Endothelial cell of umbilical vein (primary cell): Measurements from ENCODE around the gene PLK5. TPM values are rescaled to one million over a fixed set of nuclear protein-coding genes. Genes with fewer than 3 reads are reported as not detected.

Source experiments
- BruUV-seq: library from RNA; stranded (reverse); fragments of 400-500 nt; replicated peaks from 2 replicates; lab custom pipeline; 2021; lab: Mats Ljungman, UMichigan
- CTCF ChIA-PET: fragments of 300-600, 350-600 bp; sonication (Branson Sonifier 250); formaldehyde crosslinking; loops from one replicate; lab custom pipeline; 2021; ENCODE audit warnings: antibody characterized with exemption, inconsistent platforms; lab: Charles Lee
- POLR2A ChIA-PET: fragments of 300-600, 350-600 bp; sonication (Branson Sonifier 250); formaldehyde crosslinking; loops from one replicate; lab custom pipeline; 2021; ENCODE audit warnings: antibody characterized with exemption, inconsistent platforms; lab: Charles Lee
- DNase-seq: peaks from one replicate; pipeline ENCODE4 v3.0.0-alpha.2; 2011; ENCODE audit warnings: low read depth, low spot score
- FAIRE-seq: peaks from 2 replicates; lab custom pipeline; 2011; peaks lifted over from hg19 to GRCh38; lab: Jason Lieb, UNC
- H2AFZ ChIP-seq: 2 replicates; pipeline ENCODE4 v1.6.0; 2012; ENCODE audit warnings: low read depth, low read length, control low read depth, inconsistent platforms
- H3K27ac ChIP-seq: 2 replicates; pipeline ENCODE4 v1.5.1; 2011; ENCODE audit warnings: low read depth, mild to moderate bottlenecking, control low read depth, low read length, moderate library complexity; ENCODE audit not compliant: insufficient read depth
- H3K27me3 ChIP-seq, 2 experiments: 2 replicates each; pipeline versions ENCODE4 v1.6.0 to v1.6.1; 2011; ENCODE audit warnings: low read length in 2 of 2, mixed read lengths in 1 of 2; ENCODE audit not compliant: control insufficient read depth in 2 of 2, insufficient read depth in 2 of 2
- H3K36me3 ChIP-seq, 2 experiments: 2 replicates in 1 of 2; 3 replicates in 1 of 2; pipeline ENCODE4 v1.5.1; 2011; ENCODE audit warnings: low read length in 2 of 2, mild to moderate bottlenecking in 1 of 2, moderate library complexity in 1 of 2; ENCODE audit not compliant: control insufficient read depth in 2 of 2, insufficient read depth in 2 of 2; ENCODE audit errors: extremely low read depth in 1 of 2
- H3K4me1 ChIP-seq: 3 replicates; pipeline ENCODE4 v1.5.1; 2011; ENCODE audit warnings: mild to moderate bottlenecking, low read length; ENCODE audit not compliant: control insufficient read depth, insufficient read depth; ENCODE audit errors: extremely low read depth
- H3K4me2 ChIP-seq: 2 replicates; pipeline ENCODE4 v1.6.1; 2011; ENCODE audit warnings: low read length, control low read depth, mixed read lengths; ENCODE audit not compliant: insufficient read depth
- H3K4me3 ChIP-seq, 3 experiments: fragments of 200-600 bp in 1 of 3; sonication (generic), shearing (Covaris generic) in 1 of 3; replicated peaks in 1 of 3; 2 replicates each; pipeline ENCODE4 v1.5.1; 2011 to 2016; ENCODE audit warnings: control low read depth in 3 of 3, low read length in 3 of 3, mild to moderate bottlenecking in 2 of 3, inconsistent platforms in 1 of 3, low read depth in 1 of 3, moderate library complexity in 1 of 3; ENCODE audit not compliant: insufficient read depth in 1 of 3
- H3K79me2 ChIP-seq: 2 replicates; pipeline ENCODE4 v1.6.0; 2012; ENCODE audit warnings: low read length, inconsistent platforms; ENCODE audit not compliant: control insufficient read depth, insufficient read depth
- H3K9ac ChIP-seq: replicated peaks from 2 replicates; pipeline ENCODE3; 2011; ENCODE audit warnings: low read length, control low read depth; ENCODE audit not compliant: insufficient read depth; ENCODE audit errors: extremely low read depth
- H3K9me1 ChIP-seq: replicated peaks from 3 replicates; pipeline ENCODE4 v1.6.0; 2011; ENCODE audit warnings: mild to moderate bottlenecking, low read length; ENCODE audit not compliant: control insufficient read depth, insufficient read depth; ENCODE audit errors: extremely low read depth
- H3K9me3 ChIP-seq: replicated peaks from 2 replicates; pipeline ENCODE4 v1.5.1; 2012; ENCODE audit warnings: low read length, inconsistent platforms; ENCODE audit not compliant: control insufficient read depth, insufficient read depth
- H4K20me1 ChIP-seq: replicated peaks from 2 replicates; pipeline ENCODE3; 2011; ENCODE audit warnings: mild to moderate bottlenecking, low read length; ENCODE audit not compliant: control insufficient read depth, insufficient read depth; ENCODE audit errors: extremely low read depth
- CTCF ChIP-seq, 2 donors: IDR thresholded peaks; 1 replicate in 1 of 2; 2 replicates in 1 of 2; pipeline ENCODE4 v1.5.1; 2011; ENCODE audit warnings: low read length in 2 of 2, mild to moderate bottlenecking in 2 of 2, moderate library complexity in 2 of 2, control low read depth in 1 of 2, inconsistent platforms in 1 of 2, low read depth in 1 of 2; ENCODE audit not compliant: insufficient read depth in 1 of 2; ENCODE audit errors: extremely low read depth in 1 of 2
- EZH2 ChIP-seq: IDR thresholded peaks from 2 replicates; pipeline ENCODE4 v1.6.1; 2012; ENCODE audit warnings: borderline replicate concordance, low read depth, mild to moderate bottlenecking, moderate library complexity, low read length, inconsistent platforms; ENCODE audit not compliant: severe bottlenecking
- FOS ChIP-seq: IDR thresholded peaks from 2 replicates; pipeline ENCODE4 v1.6.1; 2011; ENCODE audit warnings: mild to moderate bottlenecking, low read length, moderate library complexity, borderline replicate concordance; ENCODE audit not compliant: insufficient read depth
- GATA2 ChIP-seq: IDR thresholded peaks from 2 replicates; pipeline ENCODE4 v1.7.0; 2011; ENCODE audit warnings: low read depth, mild to moderate bottlenecking, moderate library complexity, mixed read lengths, low read length; ENCODE audit not compliant: insufficient read length, insufficient read depth
- JUN ChIP-seq: IDR thresholded peaks from 2 replicates; pipeline ENCODE4 v1.6.1; 2011; ENCODE audit warnings: borderline replicate concordance, low read depth; ENCODE audit not compliant: insufficient read length, insufficient read depth
- MAX ChIP-seq: IDR thresholded peaks from 2 replicates; pipeline ENCODE4 v1.6.1; 2011; ENCODE audit not compliant: insufficient read depth, insufficient read length
- MYC ChIP-seq: IDR thresholded peaks from one replicate; pipeline ENCODE4 v1.6.1; 2011; ENCODE audit warnings: mild to moderate bottlenecking, low read depth, low read length
- POLR2A ChIP-seq: IDR thresholded peaks from 2 replicates; pipeline ENCODE4 v1.6.1; 2012; ENCODE audit warnings: low read depth, mild to moderate bottlenecking, control low read depth, low read length
- POLR2AphosphoS5 ChIP-seq: IDR thresholded peaks from 2 replicates; pipeline ENCODE4 v1.6.1; 2012; ENCODE audit warnings: low read depth, mild to moderate bottlenecking, control low read depth, low read length, moderate library complexity; ENCODE audit not compliant: insufficient read depth
- dilution Hi-C: fragments of 300-500 bp; cut with MboI; formaldehyde crosslinking; loops from one replicate; pipeline ENCODE4 v1.15.0; 2019; ENCODE audit warnings: low sequenced_read_pairs; ENCODE audit not compliant: extremely low pct_ligation_motif_present
- intact Hi-C: fragments of 100-400 bp; cut with micrococcal nuclease; formaldehyde crosslinking; loops from one replicate; pipeline ENCODE4 v1.10.0; 2022
- polyA plus RNA-seq, 4 experiments: library from polyadenylated mRNA; depleted of rRNA in 3 of 4; stranded (reverse) in 3 of 4; unstranded in 1 of 4; fragments of >200 nt; gene quantifications; 2 replicates each; pipeline versions ENCODE4 v1.2.1 to v1.2.3, GENCODE V29; 2011 to 2012; ENCODE audit warnings: missing spikeins in 1 of 4
- total RNA-seq: library from RNA; stranded (reverse); gene quantifications from 2 replicates; pipeline ENCODE4 v1.2.3, GENCODE V29; 2021

Gene PLK5
- total and polyA plus RNA-seq, 2 donors (not counting 3 experiments of a cell fraction or from before 2014, with no cell fraction given) = not detected

GRCh38 chr19:1507763-1508506 lies 15.9 kb upstream of the PLK5 start:
- peak overlapping the region in 1 of 3 experiments; percentile 26 for H3K4me3 ChIP-seq
- intact Hi-C loops (no loop called here), dilution Hi-C loops (no loop called here)
- CTCF ChIA-PET = interaction anchor here (0.8 to 1.1 kb wide), 2 partner anchors 17 to 42 kb away, joined by 3 to 6 read pairs; partner anchors contain the start of gene REEP6
- FAIRE-seq = peak; percentile 96
- H3K79me2 ChIP-seq = no peaks in the 10 kb centered on the region
- H3K9ac ChIP-seq = no peak overlapping the region
- H3K27me3 ChIP-seq = peaks cover 7 to 12% of the 10 kb centered on the region in 2 experiments
- no TSS peak for BruUV-seq
- POLR2A ChIA-PET = no interaction called here
- H3K9me3 ChIP-seq = no peaks in the 10 kb centered on the region
- peak; percentile 91 for DNase-seq
- H3K9me1 ChIP-seq = no peaks in the 10 kb centered on the region
- peak overlapping the region; percentile 93 for H2AFZ ChIP-seq
- peak overlapping the region; percentile 13 for H3K4me2 ChIP-seq
- peak overlapping the region; percentile 4 for H3K27ac ChIP-seq
- TF ChIP-seq FOS (no peak), MAX (peak; percentile 17)
- no peaks in the 10 kb centered on the region for H4K20me1 ChIP-seq
- no peaks in the 10 kb centered on the region for H3K36me3 ChIP-seq
- H3K4me1 ChIP-seq = no peaks in the 10 kb centered on the region

GRCh38 chr19:1508507-1508856 lies 15.4 kb upstream of the PLK5 start:
- Histone ChIP-seq H3K27me3 (peaks cover 7 to 12% of the 10 kb centered on the region in 2 experiments), H4K20me1 (no peaks in the 10 kb centered on the region), H3K9ac (no peak overlapping the region), H3K36me3 (no peaks in the 10 kb centered on the region), H2AFZ (peak overlapping the region; percentile 49), H3K27ac (no peak overlapping the region), H3K9me1 (no peaks in the 10 kb centered on the region), H3K79me2 (no peaks in the 10 kb centered on the region), H3K4me3 (no peak overlapping the region), H3K4me2 (no peak overlapping the region), H3K4me1 (no peaks in the 10 kb centered on the region), H3K9me3 (no peaks in the 10 kb centered on the region)
- intact Hi-C loops = no loop called here
- TF ChIP-seq GATA2 = no peak
- no peak for TF ChIP-seq CTCF (IDR thresholded peaks at IDR 0.05; ENCODE audit: extremely low read depth in 1 of 2, insufficient read depth in 1 of 2, low read depth in 1 of 2, low read length in 2 of 2)
- TF ChIP-seq FOS = no peak
- no peak for TF ChIP-seq EZH2
- no peak for TF ChIP-seq POLR2AphosphoS5
- no peak for TF ChIP-seq MAX
- no peak for TF ChIP-seq JUN
- TF ChIP-seq POLR2A = no peak
- no peak for TF ChIP-seq MYC
- BruUV-seq = no TSS peak
- FAIRE-seq (no peak), DNase-seq (no peak)
- dilution Hi-C loops = no loop called here
- ChIA-PET POLR2A (no interaction called here), CTCF (interaction anchor here (0.8 to 1.1 kb wide), 2 partner anchors 17 to 42 kb away, joined by 3 to 6 read pairs; partner anchors contain the start of gene REEP6)
